Measurements from ENCODE around the gene SURF2.

The SURF2 gene

DNA sequence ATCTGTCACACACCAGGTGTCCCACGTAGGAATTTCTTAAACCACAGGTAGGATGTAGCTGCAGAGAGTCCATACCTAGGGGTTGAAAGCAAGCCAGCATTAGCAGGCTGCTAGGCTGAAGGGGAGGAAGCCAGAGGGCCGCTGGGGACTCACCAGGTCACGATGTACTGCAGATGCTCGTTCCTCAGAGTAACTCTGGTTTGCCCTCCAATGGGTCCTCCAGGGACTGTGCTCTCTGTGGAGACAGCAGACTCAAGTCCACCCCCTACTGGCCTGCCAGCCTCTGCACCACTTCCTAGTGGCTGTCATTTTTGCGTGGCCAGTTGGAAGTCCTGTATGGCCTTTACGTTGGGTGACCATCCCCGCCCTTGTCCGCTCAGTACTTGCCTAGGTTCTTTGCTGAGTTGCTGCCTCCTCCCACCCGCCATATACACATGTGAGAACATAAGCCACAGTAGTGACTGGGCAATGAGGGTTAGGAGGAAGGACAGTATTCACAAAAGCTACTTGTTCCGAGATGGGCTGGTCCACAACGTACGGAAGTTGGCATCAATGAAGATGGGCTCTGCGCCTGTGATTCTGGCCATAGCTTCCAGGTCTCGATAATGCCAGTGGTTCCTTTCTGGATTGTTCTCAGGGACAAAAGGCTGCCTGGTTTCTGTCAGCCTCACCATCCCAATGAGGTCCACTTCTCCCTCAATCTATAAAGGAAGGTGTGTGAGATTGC, 4.3 kb upstream of the SURF2 start:
- Histone ChIP-seq H3K4me3 (ENCODE audit: low read length) (no peak overlapping the region), H3K27me3 (ENCODE audit: insufficient read depth, low read length) (no peaks in the 10 kb centered on the region), H3K4me1 (ENCODE audit: insufficient read depth, low read length) (peaks cover 16% of the 10 kb centered on the region), H2AFZ (ENCODE audit: low read depth, low read length) (no peak overlapping the region), H3K9me3 (ENCODE audit: low read length) (no peaks in the 10 kb centered on the region), H3K36me3 (ENCODE audit: insufficient read depth, low read length) (peaks cover 48% of the 10 kb centered on the region)

- Histone ChIP-seq H3K9me3 (ENCODE audit: low read length) (no peaks in the 10 kb centered on the region), H3K4me1 (ENCODE audit: insufficient read depth, low read length) (peaks cover 23% of the 10 kb centered on the region), H3K36me3 (ENCODE audit: insufficient read depth, low read length) (peaks cover 52% of the 10 kb centered on the region)
Measured at GRCh38 chr9:133352635-133353340, 3.6 kb upstream of the SURF2 start.

GRCh38 chr9:133353548-133353947, 2.8 kb upstream of the SURF2 start:
- Histone ChIP-seq H3K4me1 (ENCODE audit: insufficient read depth, low read length) (peaks cover 25% of the 10 kb centered on the region), H3K36me3 (ENCODE audit: insufficient read depth, low read length) (peaks cover 57% of the 10 kb centered on the region), H2AFZ (ENCODE audit: low read depth, low read length) (no peak overlapping the region), H3K4me3 (ENCODE audit: low read length) (no peak overlapping the region), H3K9me3 (ENCODE audit: low read length) (no peaks in the 10 kb centered on the region), H3K27me3 (ENCODE audit: insufficient read depth, low read length) (no peaks in the 10 kb centered on the region)

More at GRCh38 chr9:133352635-133353340, 3.6 kb upstream of the SURF2 start:
- Histone ChIP-seq H3K4me3 (ENCODE audit: low read length) (no peak overlapping the region), H2AFZ (ENCODE audit: low read depth, low read length) (no peak overlapping the region), H3K27me3 (ENCODE audit: insufficient read depth, low read length) (no peaks in the 10 kb centered on the region)

- H2AFZ ChIP-seq (ENCODE audit: low read depth, low read length): no peak overlapping the region
- H3K9me3 ChIP-seq (ENCODE audit: low read length): no peaks in the 10 kb centered on the region
- peak overlapping the region; percentile 70 for H3K4me3 ChIP-seq (ENCODE audit: low read length)
- H3K36me3 ChIP-seq (ENCODE audit: insufficient read depth, low read length): peaks cover 57% of the 10 kb centered on the region
- H3K27me3 ChIP-seq (ENCODE audit: insufficient read depth, low read length): no peaks in the 10 kb centered on the region
- H3K4me1 ChIP-seq (ENCODE audit: insufficient read depth, low read length): peaks cover 15% of the 10 kb centered on the region
Measured at GRCh38 chr9:133354766-133355165, 1.6 kb upstream of the SURF2 start.

DNA sequence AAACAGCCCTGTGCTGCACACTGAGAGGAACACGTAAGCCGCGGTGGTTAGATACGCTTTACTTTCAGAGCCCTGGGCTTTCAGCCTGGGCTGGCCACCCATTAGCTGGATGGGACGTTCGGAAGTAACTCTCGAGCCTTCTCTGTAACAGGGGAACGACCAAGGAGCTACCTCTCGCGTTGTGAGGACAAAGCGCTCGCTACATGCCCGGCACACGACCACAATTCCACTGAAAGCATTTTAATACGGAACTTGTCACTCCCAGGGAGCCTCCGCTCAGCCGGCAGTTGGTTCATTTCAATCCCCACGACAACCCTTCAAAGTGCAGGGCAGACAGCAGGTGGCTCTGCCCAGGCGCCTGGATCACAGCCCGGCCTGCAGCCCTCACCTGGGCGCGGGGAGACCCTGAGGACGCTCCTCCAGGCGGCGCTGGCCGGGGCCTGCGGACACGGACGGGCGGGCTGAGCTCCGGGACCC, 431 bp upstream of the SURF2 start:
- no peak overlapping the region for H2AFZ ChIP-seq (ENCODE audit: low read depth, low read length)
- peaks cover 55% of the 10 kb centered on the region for H3K36me3 ChIP-seq (ENCODE audit: insufficient read depth, low read length)
- H3K4me3 ChIP-seq (ENCODE audit: low read length): peak overlapping the region; percentile 70
- H3K4me1 ChIP-seq (ENCODE audit: insufficient read depth, low read length): peaks cover 14% of the 10 kb centered on the region
- H3K9me3 ChIP-seq (ENCODE audit: low read length): no peaks in the 10 kb centered on the region
- no peaks in the 10 kb centered on the region for H3K27me3 ChIP-seq (ENCODE audit: insufficient read depth, low read length)

- Histone ChIP-seq H2AFZ (ENCODE audit: low read depth, low read length) (no peak overlapping the region), H3K27me3 (ENCODE audit: insufficient read depth, low read length) (no peaks in the 10 kb centered on the region), H3K4me1 (ENCODE audit: insufficient read depth, low read length) (peaks cover 14% of the 10 kb centered on the region), H3K4me3 (ENCODE audit: low read length) (peak overlapping the region; percentile 70), H3K36me3 (ENCODE audit: insufficient read depth, low read length) (peaks cover 55% of the 10 kb centered on the region), H3K9me3 (ENCODE audit: low read length) (no peaks in the 10 kb centered on the region)
Measured at GRCh38 chr9:133357656-133358055, 1.3 kb downstream of the SURF2 start.

DNA sequence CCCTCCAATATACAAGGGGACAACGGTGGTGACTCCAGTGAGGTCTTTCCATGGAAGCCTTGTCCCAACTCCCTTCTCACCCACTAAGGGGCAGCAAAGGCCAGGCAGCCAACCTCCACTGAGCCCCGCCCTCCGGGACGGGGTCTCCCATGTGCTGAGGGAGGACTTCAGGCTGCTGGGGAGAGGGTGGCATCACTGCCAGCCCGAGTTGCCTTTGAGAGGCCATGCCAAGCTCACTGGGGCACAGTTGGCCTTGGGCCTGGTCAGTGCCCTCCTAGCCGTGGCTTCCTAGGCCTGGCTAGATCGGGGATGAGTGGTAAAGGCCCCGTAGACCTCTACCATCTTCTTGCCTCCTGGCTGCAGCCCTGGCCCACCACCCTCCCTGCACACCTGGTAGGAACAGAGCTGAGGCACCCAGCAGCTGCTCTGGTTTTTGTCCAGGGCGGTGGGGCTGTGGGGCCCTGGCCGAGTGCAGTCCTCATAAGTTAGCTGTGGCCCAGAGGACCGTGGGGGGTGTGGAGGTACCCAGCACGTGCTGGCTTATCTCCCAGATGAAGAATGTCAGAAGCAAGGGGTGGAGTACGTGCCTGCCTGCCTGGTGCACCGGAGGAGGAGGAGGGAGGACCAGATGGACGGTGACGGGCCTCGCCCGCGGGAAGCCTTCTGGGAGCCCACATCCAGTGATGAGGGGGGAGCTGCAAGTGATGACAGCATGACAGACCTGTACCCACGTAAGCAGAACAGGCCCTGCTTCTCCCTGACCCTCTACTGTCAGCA, 3.2 kb downstream of the SURF2 start:
- Histone ChIP-seq H3K9me3 (ENCODE audit: low read length) (no peaks in the 10 kb centered on the region), H3K36me3 (ENCODE audit: insufficient read depth, low read length) (peaks cover 64% of the 10 kb centered on the region), H3K4me1 (ENCODE audit: insufficient read depth, low read length) (peaks cover 14% of the 10 kb centered on the region), H2AFZ (ENCODE audit: low read depth, low read length) (no peak overlapping the region), H3K4me3 (ENCODE audit: low read length) (no peak overlapping the region), H3K27me3 (ENCODE audit: insufficient read depth, low read length) (no peaks in the 10 kb centered on the region)

DNA sequence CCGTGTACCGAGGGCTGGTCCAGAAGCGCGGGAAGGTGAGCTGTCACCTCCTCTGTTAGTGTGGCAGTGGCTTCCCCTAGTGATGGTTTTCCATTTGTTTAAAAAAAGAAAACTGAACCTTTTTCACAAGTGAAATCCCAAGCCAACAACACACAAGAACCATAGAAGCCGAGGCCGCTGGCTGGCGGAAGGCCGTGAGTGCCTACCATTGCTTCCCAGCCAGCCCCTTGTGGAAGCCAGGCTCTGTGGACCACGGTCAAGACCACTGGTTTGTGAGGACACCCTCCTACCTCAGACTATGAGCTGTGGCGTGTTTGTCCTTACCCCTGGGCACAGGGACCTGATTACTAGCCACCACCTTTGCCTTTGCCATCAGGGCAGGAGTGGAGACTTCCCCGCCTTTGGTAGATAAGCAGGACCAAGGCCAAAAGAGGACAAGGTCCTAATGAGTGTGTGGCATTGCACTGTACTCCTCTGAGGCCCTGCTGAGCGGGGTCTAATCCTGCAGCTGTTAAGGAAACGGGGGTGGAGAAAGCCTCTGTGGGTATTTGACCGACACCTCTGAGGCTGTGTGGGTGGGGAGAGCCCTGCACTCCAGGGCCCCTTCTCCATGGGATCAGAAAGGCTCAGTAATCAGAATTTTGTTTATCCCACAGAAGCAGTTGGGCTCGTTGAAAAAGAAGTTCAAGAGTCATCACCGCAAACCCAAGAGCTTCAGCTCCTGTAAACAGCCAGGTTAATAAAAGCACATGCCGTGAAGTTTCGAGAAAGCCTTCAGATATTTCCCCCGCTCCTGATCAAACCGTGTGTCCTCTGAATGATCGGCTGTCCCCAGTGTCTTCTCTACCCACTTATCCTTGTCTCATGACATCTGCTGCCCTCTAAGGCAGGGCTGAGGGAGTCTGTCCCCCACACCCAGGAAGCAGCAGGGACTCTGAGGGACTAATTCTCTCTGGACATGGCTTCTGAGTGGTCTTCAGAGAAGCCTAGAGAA, 4.3 kb downstream of the SURF2 start:
- Histone ChIP-seq H3K36me3 (ENCODE audit: insufficient read depth, low read length) (peaks cover 72% of the 10 kb centered on the region), H3K4me3 (ENCODE audit: low read length) (no peak overlapping the region), H3K27me3 (ENCODE audit: insufficient read depth, low read length) (no peaks in the 10 kb centered on the region), H2AFZ (ENCODE audit: low read depth, low read length) (no peak overlapping the region), H3K9me3 (ENCODE audit: low read length) (no peaks in the 10 kb centered on the region), H3K4me1 (ENCODE audit: insufficient read depth, low read length) (peaks cover 12% of the 10 kb centered on the region)

GRCh38 chr9:133361507-133362092, 5.2 kb downstream of the SURF2 start:
- peaks cover 12% of the 10 kb centered on the region for H3K4me1 ChIP-seq (ENCODE audit: insufficient read depth, low read length)
- no peaks in the 10 kb centered on the region for H3K27me3 ChIP-seq (ENCODE audit: insufficient read depth, low read length)
- no peaks in the 10 kb centered on the region for H3K9me3 ChIP-seq (ENCODE audit: low read length)
- no peak overlapping the region for H3K4me3 ChIP-seq (ENCODE audit: low read length)
- H2AFZ ChIP-seq (ENCODE audit: low read depth, low read length): no peak overlapping the region
- peaks cover 81% of the 10 kb centered on the region for H3K36me3 ChIP-seq (ENCODE audit: insufficient read depth, low read length)

DNA sequence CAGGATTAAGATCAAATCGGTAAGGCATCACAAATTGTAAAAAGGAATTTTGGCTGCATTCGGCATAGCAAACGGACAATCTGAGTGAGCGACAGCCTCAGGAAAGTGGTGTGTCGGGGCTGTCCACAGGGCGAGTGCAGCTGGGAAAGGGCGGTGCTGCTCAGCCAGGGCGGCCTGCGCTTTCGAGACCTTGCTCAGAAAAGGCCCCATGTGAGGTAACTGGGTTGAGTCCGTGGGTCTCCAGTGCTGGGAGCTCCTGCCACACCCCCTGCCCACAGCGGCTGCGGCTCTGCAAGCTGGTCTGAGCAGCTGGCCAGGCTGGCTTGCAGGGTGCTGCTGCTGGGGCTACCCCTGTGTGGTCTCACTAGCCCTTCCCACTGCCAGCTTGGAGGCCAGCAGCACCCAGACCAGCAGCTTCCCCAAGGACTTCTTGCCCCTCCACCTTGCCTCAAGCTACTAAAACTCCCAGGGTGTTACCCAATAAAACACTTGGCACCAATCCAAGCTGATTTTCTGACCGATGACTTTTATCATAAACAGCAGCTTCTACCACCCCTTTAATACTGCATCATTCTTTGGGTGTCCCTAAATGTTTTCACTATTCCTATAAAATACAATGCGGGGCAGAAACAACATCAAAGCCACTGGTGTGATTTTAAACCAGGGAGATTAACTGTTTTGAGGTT, 6.2 kb downstream of the SURF2 start:
- H3K4me1 ChIP-seq (ENCODE audit: insufficient read depth, low read length): peaks cover 5% of the 10 kb centered on the region
- peaks cover 88% of the 10 kb centered on the region for H3K36me3 ChIP-seq (ENCODE audit: insufficient read depth, low read length)
- no peaks in the 10 kb centered on the region for H3K27me3 ChIP-seq (ENCODE audit: insufficient read depth, low read length)
- no peaks in the 10 kb centered on the region for H3K9me3 ChIP-seq (ENCODE audit: low read length)
- H2AFZ ChIP-seq (ENCODE audit: low read depth, low read length): no peak overlapping the region
- no peak overlapping the region for H3K4me3 ChIP-seq (ENCODE audit: low read length)

- H3K36me3 ChIP-seq (ENCODE audit: insufficient read depth, low read length): peaks cover 68% of the 10 kb centered on the region
- H3K4me3 ChIP-seq (ENCODE audit: low read length): no peak overlapping the region
- H3K4me1 ChIP-seq (ENCODE audit: insufficient read depth, low read length): no peaks in the 10 kb centered on the region
- H2AFZ ChIP-seq (ENCODE audit: low read depth, low read length): no peak overlapping the region
- no peaks in the 10 kb centered on the region for H3K27me3 ChIP-seq (ENCODE audit: insufficient read depth, low read length)
- H3K9me3 ChIP-seq (ENCODE audit: low read length): no peaks in the 10 kb centered on the region
Measured at GRCh38 chr9:133366435-133366834, 10.1 kb downstream of the SURF2 start.
